Fibroblast of peridontal ligament (primary cell): ENCODE measurements around the gene MTUS2.

Experiments
- DNase-seq: peaks from one replicate; pipeline ENCODE4 v3.0.0-alpha.2; 2010; ENCODE audit errors: extremely low read depth

Gene MTUS2

GRCh38 chr13:29108068-29108786, 288.1 kb downstream of the MTUS2 start:
- DNase-seq, result no peak

- no peak for DNase-seq
These were observed 289.8 kb downstream of the MTUS2 start for GRCh38 chr13:29109987-29110386.

- DNase-seq, result no peak
These were observed 291.3 kb downstream of the MTUS2 start for GRCh38 chr13:29111446-29111845.

GRCh38 chr13:29115842-29116241, 295.7 kb downstream of the MTUS2 start:
- no peak for DNase-seq

- no peak for DNase-seq
These were observed 297.5 kb downstream of the MTUS2 start for GRCh38 chr13:29117663-29118062.

- DNase-seq, result no peak
These were observed 298.3 kb downstream of the MTUS2 start for GRCh38 chr13:29118471-29118870.

GRCh38 chr13:29125191-29125933, 305.2 kb downstream of the MTUS2 start:
- DNase-seq, result no peak

GRCh38 chr13:29125934-29126424, 305.8 kb downstream of the MTUS2 start:
- no peak for DNase-seq

- DNase-seq, result no peak
These were observed 309.5 kb downstream of the MTUS2 start for GRCh38 chr13:29129616-29130015.

GRCh38 chr13:29131159-29131558, 311.0 kb downstream of the MTUS2 start:
- DNase-seq, result no peak

GRCh38 chr13:29131881-29132668, 311.9 kb downstream of the MTUS2 start:
- no peak for DNase-seq

- DNase-seq, result no peak
These were observed 316.2 kb downstream of the MTUS2 start for GRCh38 chr13:29136341-29136740.

- no peak for DNase-seq
These were observed 316.9 kb downstream of the MTUS2 start for GRCh38 chr13:29137016-29137415.

- no peak for DNase-seq
These were observed 317.9 kb downstream of the MTUS2 start for GRCh38 chr13:29137995-29138394.

- no peak for DNase-seq
These were observed 320.1 kb downstream of the MTUS2 start for GRCh38 chr13:29140277-29140676.

GRCh38 chr13:29143847-29144246, 323.7 kb downstream of the MTUS2 start:
- DNase-seq, result no peak

- DNase-seq, result no peak
These were observed 334.3 kb downstream of the MTUS2 start for GRCh38 chr13:29154390-29154789.

GRCh38 chr13:29156136-29156535, 336.0 kb downstream of the MTUS2 start:
- DNase-seq, result no peak

GRCh38 chr13:29159871-29160270, 339.7 kb downstream of the MTUS2 start:
- DNase-seq, result no peak

- no peak for DNase-seq
These were observed 340.7 kb downstream of the MTUS2 start for GRCh38 chr13:29160862-29161261.

GRCh38 chr13:29161676-29162075, 341.5 kb downstream of the MTUS2 start:
- no peak for DNase-seq

- no peak for DNase-seq
These were observed 342.6 kb downstream of the MTUS2 start for GRCh38 chr13:29162638-29163235.
